Neural crest cell (in vitro differentiated cells): Measurements from ENCODE around the gene ZNHIT2. TPM values are rescaled to one million over a fixed set of nuclear protein-coding genes. Genes with fewer than 3 reads are reported as not detected.

Experiments used
- DNase-seq: peaks from one replicate; pipeline ENCODE4 v3.0.0; 2021; ENCODE audit warnings: low read depth, mixed read lengths, low spot score
- H3K27ac Mint-ChIP-seq: one replicate; pipeline ENCODE4 v1.8.0; 2021; ENCODE audit warnings: mild to moderate bottlenecking, mixed read lengths; ENCODE audit not compliant: unreplicated experiment
- H3K27me3 Mint-ChIP-seq: 2 replicates; pipeline ENCODE4 v1.8.0; 2021; ENCODE audit warnings: low read depth, mild to moderate bottlenecking, mixed read lengths
- H3K36me3 Mint-ChIP-seq: 2 replicates; pipeline ENCODE4 v1.8.0; 2021; ENCODE audit warnings: low read depth, mild to moderate bottlenecking, mixed read lengths
- H3K4me1 Mint-ChIP-seq: 2 replicates; pipeline ENCODE4 v1.8.0; 2021; ENCODE audit warnings: mixed read lengths
- H3K4me3 Mint-ChIP-seq: one replicate; pipeline ENCODE4 v1.8.0; 2021; ENCODE audit warnings: mild to moderate bottlenecking, mixed read lengths
- H3K9me3 Mint-ChIP-seq: 2 replicates; pipeline ENCODE4 v1.8.0; 2021; ENCODE audit warnings: mixed read lengths
- long read RNA-seq: library from polyadenylated mRNA; unstranded; transcript quantifications from one replicate; pipeline ENCODE4 v2.0.0, GENCODE V29; 2020
- total RNA-seq: library from RNA; stranded (reverse); gene quantifications from 2 replicates; pipeline ENCODE4 v1.2.1, GENCODE V29; 2021
- TF ChIP-seq, protein P1 (sequence below): fragments of 200-600 bp; sonication (generic); conservative IDR thresholded peaks from 2 replicates; pipeline ENCODE4 v1.5.0; 2021; ENCODE audit warnings: antibody characterized with exemption, mild to moderate bottlenecking

ZNHIT2 gene
- total RNA-seq = 8.0 and 8.3 TPM in 2 replicates
- long read RNA-seq, partial matches to known transcripts = 0 of 3 reads
- long read RNA-seq, other reads (novel, unspliced or antisense) = 0 of 3 reads

GRCh38 chr11:65117206-65118096 is at the start of gene ZNHIT2:
ZNHIT2 (minus strand) TSS chr11:65117701; CDS start chr11:65117653, 48 bp downstream.
- peaks cover 10% of the 10 kb centered on the region for H3K27me3 Mint-ChIP-seq
- peak within 1 kb of the TSS; percentile 100 for H3K4me3 Mint-ChIP-seq
- DNase-seq = peak; percentile 99
- TF ChIP-seq, protein P1, sequence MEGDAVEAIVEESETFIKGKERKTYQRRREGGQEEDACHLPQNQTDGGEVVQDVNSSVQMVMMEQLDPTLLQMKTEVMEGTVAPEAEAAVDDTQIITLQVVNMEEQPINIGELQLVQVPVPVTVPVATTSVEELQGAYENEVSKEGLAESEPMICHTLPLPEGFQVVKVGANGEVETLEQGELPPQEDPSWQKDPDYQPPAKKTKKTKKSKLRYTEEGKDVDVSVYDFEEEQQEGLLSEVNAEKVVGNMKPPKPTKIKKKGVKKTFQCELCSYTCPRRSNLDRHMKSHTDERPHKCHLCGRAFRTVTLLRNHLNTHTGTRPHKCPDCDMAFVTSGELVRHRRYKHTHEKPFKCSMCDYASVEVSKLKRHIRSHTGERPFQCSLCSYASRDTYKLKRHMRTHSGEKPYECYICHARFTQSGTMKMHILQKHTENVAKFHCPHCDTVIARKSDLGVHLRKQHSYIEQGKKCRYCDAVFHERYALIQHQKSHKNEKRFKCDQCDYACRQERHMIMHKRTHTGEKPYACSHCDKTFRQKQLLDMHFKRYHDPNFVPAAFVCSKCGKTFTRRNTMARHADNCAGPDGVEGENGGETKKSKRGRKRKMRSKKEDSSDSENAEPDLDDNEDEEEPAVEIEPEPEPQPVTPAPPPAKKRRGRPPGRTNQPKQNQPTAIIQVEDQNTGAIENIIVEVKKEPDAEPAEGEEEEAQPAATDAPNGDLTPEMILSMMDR = peak; percentile 94
- peaks cover 15% of the 10 kb centered on the region for H3K36me3 Mint-ChIP-seq
- H3K9me3 Mint-ChIP-seq = no peaks in the 10 kb centered on the region
- peaks cover 53% of the 10 kb centered on the region for H3K4me1 Mint-ChIP-seq
- peak within 1 kb of the TSS; percentile 95 for H3K27ac Mint-ChIP-seq

DNA sequence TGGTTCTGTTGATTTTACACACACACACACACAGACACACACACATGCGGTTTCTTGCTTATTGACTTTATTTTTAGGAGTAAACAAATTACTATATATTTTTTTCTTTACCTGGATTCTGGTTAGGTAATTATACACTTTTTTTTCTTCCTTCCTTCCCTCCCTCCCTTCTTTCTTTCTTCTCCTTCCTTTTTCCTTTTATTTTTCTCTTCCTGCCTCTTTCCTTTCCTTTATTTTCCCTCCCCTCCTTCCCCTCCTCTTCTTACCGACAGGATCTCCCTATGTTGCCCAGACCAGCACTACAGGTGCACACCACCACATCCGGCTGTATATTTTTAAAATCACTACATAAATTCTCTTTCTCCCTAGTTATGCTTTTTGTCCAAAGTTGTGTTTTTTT is 49.4 kb upstream of the ZNHIT2 start:
- Mint-ChIP-seq H3K9me3 (no peaks in the 10 kb centered on the region), H3K4me1 (peaks cover 3% of the 10 kb centered on the region), H3K4me3 (no peak overlapping the region), H3K27me3 (no peaks in the 10 kb centered on the region), H3K36me3 (no peaks in the 10 kb centered on the region), H3K27ac (no peak overlapping the region)
- TF ChIP-seq, protein P1 = no peak
- DNase-seq = no peak

GRCh38 chr11:65165410-65166317 is 48.2 kb upstream of the ZNHIT2 start:
- H3K27ac Mint-ChIP-seq = no peak overlapping the region
- H3K36me3 Mint-ChIP-seq = no peaks in the 10 kb centered on the region
- no peak for DNase-seq
- H3K9me3 Mint-ChIP-seq = no peaks in the 10 kb centered on the region
- TF ChIP-seq, protein P1 = no peak
- peaks cover 3% of the 10 kb centered on the region for H3K4me1 Mint-ChIP-seq
- H3K4me3 Mint-ChIP-seq = no peak overlapping the region
- peaks cover 4% of the 10 kb centered on the region for H3K27me3 Mint-ChIP-seq

- TF ChIP-seq, protein P1 = no peak
- H3K27me3 Mint-ChIP-seq = peaks cover 20% of the 10 kb centered on the region
Observed at GRCh38 chr11:65163684-65164083, 46.2 kb upstream of the ZNHIT2 start.

GRCh38 chr11:65160643-65161042 is 43.1 kb upstream of the ZNHIT2 start:
- Mint-ChIP-seq H3K9me3 (no peaks in the 10 kb centered on the region), H3K36me3 (no peaks in the 10 kb centered on the region), H3K4me3 (no peak overlapping the region), H3K27me3 (peaks cover 23% of the 10 kb centered on the region), H3K27ac (no peak overlapping the region), H3K4me1 (no peaks in the 10 kb centered on the region)
- TF ChIP-seq, protein P1 = no peak
- DNase-seq = no peak

More at GRCh38 chr11:65163684-65164083, 46.2 kb upstream of the ZNHIT2 start:
- H3K27ac Mint-ChIP-seq = peak overlapping the region; percentile 27
- no peaks in the 10 kb centered on the region for H3K36me3 Mint-ChIP-seq
- H3K4me3 Mint-ChIP-seq = no peak overlapping the region
- no peaks in the 10 kb centered on the region for H3K9me3 Mint-ChIP-seq
- no peak for DNase-seq
- H3K4me1 Mint-ChIP-seq = no peaks in the 10 kb centered on the region
